Measurements from ENCODE around the gene OLA1. TPM values are rescaled to one million over a fixed set of nuclear protein-coding genes. Genes with fewer than 3 reads are reported as not detected.

OLA1 gene
- polyA plus RNA-seq, 1 experiment = 36.7 TPM

DNA sequence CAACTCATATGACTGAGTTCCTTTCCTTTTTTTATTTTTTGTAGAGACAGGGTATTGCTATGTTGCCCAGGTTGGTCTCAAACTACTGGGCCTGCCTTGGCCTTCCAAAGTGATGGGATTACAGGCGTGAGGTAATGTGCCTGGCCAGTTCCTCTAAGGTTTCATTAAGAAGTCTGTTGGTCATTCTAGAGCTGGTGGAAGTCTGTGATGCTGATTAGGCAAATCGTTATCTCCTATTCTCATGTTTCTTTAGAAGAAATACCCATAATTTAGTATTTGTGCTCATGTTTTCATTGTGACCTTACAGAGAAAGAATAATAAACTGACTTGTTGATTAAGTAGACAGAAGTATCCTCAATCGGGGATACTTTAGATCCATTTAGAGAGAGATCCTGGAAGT is 177.0 kb downstream of the OLA1 start:
- TF ChIP-seq, protein P1, sequence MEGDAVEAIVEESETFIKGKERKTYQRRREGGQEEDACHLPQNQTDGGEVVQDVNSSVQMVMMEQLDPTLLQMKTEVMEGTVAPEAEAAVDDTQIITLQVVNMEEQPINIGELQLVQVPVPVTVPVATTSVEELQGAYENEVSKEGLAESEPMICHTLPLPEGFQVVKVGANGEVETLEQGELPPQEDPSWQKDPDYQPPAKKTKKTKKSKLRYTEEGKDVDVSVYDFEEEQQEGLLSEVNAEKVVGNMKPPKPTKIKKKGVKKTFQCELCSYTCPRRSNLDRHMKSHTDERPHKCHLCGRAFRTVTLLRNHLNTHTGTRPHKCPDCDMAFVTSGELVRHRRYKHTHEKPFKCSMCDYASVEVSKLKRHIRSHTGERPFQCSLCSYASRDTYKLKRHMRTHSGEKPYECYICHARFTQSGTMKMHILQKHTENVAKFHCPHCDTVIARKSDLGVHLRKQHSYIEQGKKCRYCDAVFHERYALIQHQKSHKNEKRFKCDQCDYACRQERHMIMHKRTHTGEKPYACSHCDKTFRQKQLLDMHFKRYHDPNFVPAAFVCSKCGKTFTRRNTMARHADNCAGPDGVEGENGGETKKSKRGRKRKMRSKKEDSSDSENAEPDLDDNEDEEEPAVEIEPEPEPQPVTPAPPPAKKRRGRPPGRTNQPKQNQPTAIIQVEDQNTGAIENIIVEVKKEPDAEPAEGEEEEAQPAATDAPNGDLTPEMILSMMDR (IDR thresholded peaks at IDR 0.05; ENCODE audit: insufficient read depth, low read depth, low read length) = no peak
- no peaks in the 10 kb centered on the region for H3K27me3 ChIP-seq (ENCODE audit: control insufficient read depth, insufficient read depth, low read length)
- H3K4me3 ChIP-seq (ENCODE audit: low read depth, low read length) = no peak overlapping the region
- POLR2A ChIA-PET = no interaction called here
- no peaks in the 10 kb centered on the region for H3K36me3 ChIP-seq (ENCODE audit: control insufficient read depth, insufficient read depth, low read length)
- DNase-seq (ENCODE audit: low read depth) = no peak
- CTCF ChIA-PET = interaction anchor here (0.6 kb wide), 1 partner anchor 93 kb away, joined by 3 read pairs; no protein-coding TSS in a partner anchor

- Histone ChIP-seq H3K27me3 (ENCODE audit: control insufficient read depth, insufficient read depth, low read length) (no peaks in the 10 kb centered on the region), H3K36me3 (ENCODE audit: control insufficient read depth, insufficient read depth, low read length) (no peaks in the 10 kb centered on the region), H3K4me3 (ENCODE audit: low read depth, low read length) (no peak overlapping the region)
- no peak for DNase-seq (ENCODE audit: low read depth)
- CTCF ChIA-PET = interaction anchor here (0.9 to 1.0 kb wide), 2 partner anchors 30 to 393 kb away, joined by 4 read pairs; no protein-coding TSS in a partner anchor
- POLR2A ChIA-PET = no interaction called here
- TF ChIP-seq, protein P1 (IDR thresholded peaks at IDR 0.05; ENCODE audit: insufficient read depth, low read depth, low read length) = no peak
Observed at GRCh38 chr2:174070281-174070680, 178.1 kb downstream of the OLA1 start.

DNA sequence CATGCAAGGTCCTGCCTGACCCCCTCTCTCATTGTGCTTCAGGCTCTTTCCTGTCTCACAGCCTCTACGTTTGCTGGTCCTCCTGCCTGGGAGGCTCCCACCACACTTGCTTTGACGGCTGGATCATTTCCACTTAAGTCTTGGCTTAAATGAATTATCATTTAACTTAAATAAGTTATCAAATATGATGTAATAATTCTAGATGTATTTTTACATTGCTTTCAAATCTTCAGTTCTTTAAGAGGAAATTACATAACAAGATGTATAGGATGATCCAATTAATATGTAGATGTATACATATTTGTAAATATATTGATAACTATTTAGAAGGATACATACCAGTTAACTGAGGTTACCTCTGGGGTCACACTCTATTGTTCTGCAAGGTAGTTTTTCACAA is 180.5 kb downstream of the OLA1 start:
- CTCF ChIA-PET = interaction anchor here (1.0 kb wide), 1 partner anchor 10 kb away, joined by 5 read pairs; no protein-coding TSS in a partner anchor
- H3K4me3 ChIP-seq (ENCODE audit: low read depth, low read length) = no peak overlapping the region
- no peaks in the 10 kb centered on the region for H3K36me3 ChIP-seq (ENCODE audit: control insufficient read depth, insufficient read depth, low read length)
- TF ChIP-seq, protein P1 (IDR thresholded peaks at IDR 0.05; ENCODE audit: insufficient read depth, low read depth, low read length) = no peak
- POLR2A ChIA-PET = no interaction called here
- H3K27me3 ChIP-seq (ENCODE audit: control insufficient read depth, insufficient read depth, low read length) = no peaks in the 10 kb centered on the region
- DNase-seq (ENCODE audit: low read depth) = no peak

DNA sequence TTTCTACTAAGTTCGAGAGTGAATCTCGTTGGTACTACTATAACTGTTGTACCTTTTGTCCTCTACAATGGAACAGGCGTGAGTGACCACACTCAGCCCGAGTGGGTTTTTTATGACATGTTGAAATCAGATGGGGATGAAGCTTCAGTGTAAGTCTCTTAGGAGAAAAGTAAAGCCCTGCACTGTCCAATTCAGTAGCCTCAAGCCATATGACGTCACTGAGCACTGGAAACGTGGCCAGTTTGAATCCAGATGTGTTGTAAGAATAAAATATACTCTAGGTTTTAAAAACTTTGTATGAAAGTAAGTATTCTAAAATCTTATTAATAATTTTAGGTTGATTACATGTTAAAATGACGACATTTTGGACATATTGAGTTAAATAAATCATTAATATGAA is 181.5 kb downstream of the OLA1 start:
- no peak overlapping the region for H3K4me3 ChIP-seq (ENCODE audit: low read depth, low read length)
- no peaks in the 10 kb centered on the region for H3K36me3 ChIP-seq (ENCODE audit: control insufficient read depth, insufficient read depth, low read length)
- ChIA-PET CTCF (interaction anchor here (1.0 kb wide), 1 partner anchor 11 kb away, joined by 5 read pairs; no protein-coding TSS in a partner anchor), POLR2A (no interaction called here)
- H3K27me3 ChIP-seq (ENCODE audit: control insufficient read depth, insufficient read depth, low read length) = no peaks in the 10 kb centered on the region
- TF ChIP-seq, protein P1 (IDR thresholded peaks at IDR 0.05; ENCODE audit: insufficient read depth, low read depth, low read length) = no peak
- DNase-seq (ENCODE audit: low read depth) = no peak

DNA sequence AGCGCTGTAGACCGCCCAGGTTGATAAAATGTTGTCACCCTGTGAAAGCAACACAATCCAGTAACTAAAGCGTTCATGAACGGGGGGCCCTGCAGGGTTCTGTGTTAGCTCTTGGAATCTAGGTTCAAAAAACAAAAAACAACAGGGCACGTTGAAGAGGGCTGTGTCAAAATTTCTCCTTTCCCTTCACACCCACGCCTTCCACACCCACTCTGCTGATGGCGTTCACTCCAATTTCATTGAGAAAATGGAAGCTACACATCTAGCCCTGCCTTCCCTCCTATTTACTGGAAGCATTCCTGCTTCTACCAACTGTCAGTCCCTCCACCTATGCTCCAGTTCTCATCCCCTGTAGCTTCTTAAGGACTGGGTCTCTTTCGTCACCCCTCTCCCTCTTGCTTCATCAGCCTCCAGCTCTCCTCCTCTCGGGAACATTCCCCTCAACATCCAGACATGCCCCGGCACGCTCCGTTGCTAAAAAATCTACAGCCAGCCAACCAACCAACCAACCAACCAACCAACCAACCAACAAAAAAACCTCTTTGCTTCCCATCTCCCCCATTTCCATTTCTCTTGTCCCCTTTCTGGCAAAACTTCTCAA is 184.7 kb downstream of the OLA1 start:
- no peak overlapping the region for H3K4me3 ChIP-seq (ENCODE audit: low read depth, low read length)
- ChIA-PET POLR2A (no interaction called here), CTCF (no interaction called here)

More for the DNA sequence above, 184.7 kb downstream of the OLA1 start:
- TF ChIP-seq, protein P1 (IDR thresholded peaks at IDR 0.05; ENCODE audit: insufficient read depth, low read depth, low read length) = no peak
- DNase-seq (ENCODE audit: low read depth) = no peak
- no peaks in the 10 kb centered on the region for H3K27me3 ChIP-seq (ENCODE audit: control insufficient read depth, insufficient read depth, low read length)
- no peaks in the 10 kb centered on the region for H3K36me3 ChIP-seq (ENCODE audit: control insufficient read depth, insufficient read depth, low read length)

Data from BJ (cell line).